ENCODE results near the gene WT1.
A peak's percentile ranks its signal among the peaks of the same experiment; 100 is the strongest.

The WT1 gene

DNA sequence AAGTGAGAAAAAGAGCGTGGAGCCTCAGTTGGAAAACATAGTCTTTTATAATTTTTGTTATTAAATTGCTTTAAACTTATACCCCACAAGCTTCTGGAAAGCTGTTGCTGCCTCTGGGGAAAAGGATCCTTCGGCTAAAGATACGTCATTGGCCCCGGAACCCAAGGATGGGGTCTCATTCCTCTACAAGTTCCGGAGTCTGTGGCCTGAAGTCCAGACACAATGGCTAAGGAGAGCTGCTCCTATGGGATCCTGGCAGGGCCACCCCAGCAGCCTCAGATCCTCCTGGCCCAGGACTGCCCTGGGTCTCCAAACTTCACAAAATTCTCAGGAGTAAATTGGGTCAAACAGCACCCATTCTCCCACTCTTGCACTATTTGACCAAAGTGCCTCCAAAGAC is 5.9 kb downstream of the WT1 start:
- TF ChIP-seq CTCF (IDR thresholded peaks at IDR 0.05; ENCODE audit: unreplicated experiment in 3 of 3), result no peak
- Mint-ChIP-seq H3K36me3 (ENCODE audit: low read depth) (peaks cover 86% of the 10 kb centered on the region), H3K27ac (peak overlapping the region; percentile 95 to 98 (median 97)), H3K27me3 (ENCODE audit: low read depth) (peaks cover 99% of the 10 kb centered on the region), H3K4me3 (peak overlapping the region; percentile 91 to 94 (median 92)), H3K9me3 (peaks cover 2% of the 10 kb centered on the region), H3K4me1 (peaks cover 63% of the 10 kb centered on the region)

DNA sequence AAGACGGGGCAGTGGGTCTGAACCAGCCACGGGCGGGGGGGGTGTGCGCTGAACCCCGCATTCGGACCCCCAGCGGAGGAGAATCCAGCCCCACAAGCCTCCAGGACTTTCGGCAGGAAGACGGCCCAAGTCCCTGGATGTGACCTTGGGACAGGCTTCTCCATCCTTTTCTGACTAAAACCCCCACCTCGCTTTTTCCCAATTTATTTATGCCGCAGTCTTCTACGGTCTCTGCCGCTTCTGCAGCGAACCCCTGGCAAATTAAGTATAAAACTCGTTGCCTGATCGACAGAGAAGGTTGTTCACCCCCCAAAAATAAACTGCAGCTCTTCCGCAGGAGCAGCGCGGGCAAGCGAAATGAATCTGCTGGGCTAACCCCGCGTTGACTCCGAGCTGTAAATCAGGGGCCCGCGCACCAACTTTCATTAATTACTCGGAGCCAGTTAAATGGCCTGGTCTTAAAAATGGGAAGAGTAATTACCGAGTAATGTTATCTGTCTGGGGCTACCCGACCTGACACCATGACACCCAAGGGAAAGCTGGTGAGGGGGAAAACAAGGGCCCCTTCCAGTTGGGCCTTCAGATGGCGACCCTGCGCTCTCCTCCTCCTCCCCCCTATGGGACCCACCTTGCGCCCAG is 6.6 kb downstream of the WT1 start:
- H3K4me3 Mint-ChIP-seq, result peak overlapping the region; percentile 91 to 94 (median 92)
- H3K9me3 Mint-ChIP-seq, result peaks cover 2% of the 10 kb centered on the region
- H3K4me1 Mint-ChIP-seq, result peaks cover 59% of the 10 kb centered on the region
- peak overlapping the region; percentile 95 to 98 (median 97) for H3K27ac Mint-ChIP-seq
- H3K36me3 Mint-ChIP-seq (ENCODE audit: low read depth), result peaks cover 84% of the 10 kb centered on the region
- TF ChIP-seq CTCF (IDR thresholded peaks at IDR 0.05; ENCODE audit: unreplicated experiment in 3 of 3), result no peak
- peaks cover 94% of the 10 kb centered on the region for H3K27me3 Mint-ChIP-seq (ENCODE audit: low read depth)

DNA sequence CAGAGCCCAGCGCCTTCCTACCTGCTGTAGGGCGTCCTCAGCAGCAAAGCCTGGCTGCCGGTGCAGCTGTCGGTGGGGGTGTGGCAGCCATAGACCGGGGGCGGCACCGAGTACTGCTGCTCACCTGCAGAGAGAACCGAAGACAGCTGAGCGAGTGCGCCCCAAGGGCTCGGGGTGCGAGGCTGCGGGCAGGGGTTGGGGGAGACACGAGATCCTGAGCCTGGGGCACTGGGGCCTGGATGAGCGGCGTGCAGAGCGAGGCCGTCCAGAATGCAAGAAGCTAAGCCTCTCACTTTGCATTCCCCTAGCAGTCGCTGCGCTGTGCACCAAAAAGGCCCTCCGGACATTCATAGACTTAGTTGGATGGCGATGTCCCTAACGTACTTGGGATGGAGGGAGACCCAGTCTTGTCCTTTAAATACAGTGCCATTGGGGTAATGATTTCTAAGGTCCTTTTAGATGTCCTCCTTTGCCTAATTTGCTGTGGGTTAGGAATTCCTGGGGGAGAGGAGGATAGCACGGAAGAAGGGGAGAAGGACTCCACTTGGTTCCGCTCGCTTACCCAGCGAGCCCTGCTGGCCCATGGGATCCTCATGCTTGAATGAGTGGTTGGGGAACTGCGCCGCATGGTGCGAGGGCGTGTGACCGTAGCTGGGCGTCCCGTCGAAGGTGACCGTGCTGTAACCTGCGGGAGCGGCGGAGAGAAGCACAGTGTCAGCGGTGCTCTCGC is 7.2 kb downstream of the WT1 start:
- H3K4me3 Mint-ChIP-seq, result peak overlapping the region; percentile 91 to 94 (median 92)
- peaks cover 61% of the 10 kb centered on the region for H3K4me1 Mint-ChIP-seq
- H3K36me3 Mint-ChIP-seq (ENCODE audit: low read depth), result peaks cover 82% of the 10 kb centered on the region
- H3K27ac Mint-ChIP-seq, result peak overlapping the region; percentile 95 to 98 (median 97)
- no peak for TF ChIP-seq CTCF (IDR thresholded peaks at IDR 0.05; ENCODE audit: unreplicated experiment in 3 of 3)
- peaks cover 94% of the 10 kb centered on the region for H3K27me3 Mint-ChIP-seq (ENCODE audit: low read depth)
- peaks cover 2% of the 10 kb centered on the region for H3K9me3 Mint-ChIP-seq

DNA sequence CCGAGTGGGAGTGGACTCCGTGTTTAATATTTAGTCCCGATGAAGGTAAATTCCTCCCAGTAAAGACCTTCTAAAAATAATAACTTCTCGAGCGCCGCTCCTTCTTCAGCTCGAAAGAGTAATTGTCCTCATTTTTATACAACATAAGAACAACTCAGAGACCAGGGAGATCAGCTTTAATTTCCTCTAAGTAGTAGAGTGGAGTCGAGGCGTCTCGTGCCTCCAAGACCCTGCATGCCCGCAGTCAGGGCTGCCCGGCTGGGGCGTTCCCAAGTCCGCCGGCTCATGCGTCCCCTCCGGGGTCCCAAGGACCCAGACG is 7.8 kb downstream of the WT1 start:
- peaks cover 61% of the 10 kb centered on the region for H3K4me1 Mint-ChIP-seq
- peak overlapping the region; percentile 95 to 98 (median 97) for H3K27ac Mint-ChIP-seq
- H3K9me3 Mint-ChIP-seq, result peaks cover 1% of the 10 kb centered on the region
- H3K4me3 Mint-ChIP-seq, result peak overlapping the region; percentile 91 to 94 (median 92)
- H3K36me3 Mint-ChIP-seq (ENCODE audit: low read depth), result peaks cover 81% of the 10 kb centered on the region
- no peak for TF ChIP-seq CTCF (IDR thresholded peaks at IDR 0.05; ENCODE audit: unreplicated experiment in 3 of 3)
- H3K27me3 Mint-ChIP-seq (ENCODE audit: low read depth), result peaks cover 92% of the 10 kb centered on the region

DNA sequence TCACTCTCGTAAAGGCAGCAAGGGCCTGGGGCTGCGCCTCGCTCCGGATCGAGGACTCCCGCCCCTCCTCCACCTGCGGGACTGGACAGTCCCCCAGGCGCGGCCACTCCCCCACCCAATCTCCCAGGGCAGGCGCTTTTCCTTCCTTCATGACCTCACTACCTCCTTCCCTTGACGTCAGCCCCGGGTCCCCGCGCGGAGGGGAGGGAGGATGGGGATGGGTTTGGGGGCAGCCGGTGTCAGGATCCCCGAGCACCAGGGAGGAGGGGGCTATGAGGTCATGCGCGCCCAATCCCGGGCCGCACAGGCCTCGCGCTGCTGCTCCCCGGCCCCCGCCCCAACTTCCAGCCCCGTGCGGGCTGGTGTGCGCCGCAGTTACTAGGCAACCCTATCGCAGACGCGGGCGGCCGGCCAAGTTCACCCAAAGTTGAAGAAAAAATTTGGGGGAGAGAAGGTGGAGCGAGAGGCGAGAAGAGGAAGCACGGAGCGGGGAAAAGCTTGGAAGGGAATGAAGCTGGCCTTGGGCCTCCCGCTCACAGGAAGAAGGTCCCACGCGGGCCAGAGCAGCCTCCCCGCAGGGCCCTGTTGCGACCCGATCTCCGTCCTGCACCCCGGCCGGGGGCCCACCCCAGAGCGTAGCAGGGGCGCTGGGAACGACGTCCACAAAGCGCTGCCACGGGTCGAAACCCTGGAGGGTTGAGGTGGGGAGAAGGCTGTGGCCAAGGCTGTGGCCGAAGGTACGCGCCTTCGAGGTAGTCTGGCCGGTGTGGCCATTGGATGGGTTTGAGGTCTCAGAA is 8.3 kb downstream of the WT1 start:
- H3K27me3 Mint-ChIP-seq (ENCODE audit: low read depth), result peaks cover 89% of the 10 kb centered on the region
- peak overlapping the region; percentile 95 to 98 (median 97) for H3K27ac Mint-ChIP-seq
- H3K4me3 Mint-ChIP-seq, result peak overlapping the region; percentile 91 to 94 (median 92)
- TF ChIP-seq CTCF (IDR thresholded peaks at IDR 0.05; ENCODE audit: unreplicated experiment in 3 of 3), result no peak
- H3K36me3 Mint-ChIP-seq (ENCODE audit: low read depth), result peaks cover 81% of the 10 kb centered on the region
- peaks cover 64% of the 10 kb centered on the region for H3K4me1 Mint-ChIP-seq
- H3K9me3 Mint-ChIP-seq, result no peaks in the 10 kb centered on the region

Measured in nephron (organoid).